Transverse colon (tissue), 3 donors: ENCODE results near the gene SERPINA3.

Experiments used
- CTCF ChIP-seq, 5 experiments: fragments of 200-600 bp in 3 of 5; fragments of 450-650 bp in 2 of 5; sonication (generic) in 3 of 5; IDR thresholded peaks; 1 replicate in 2 of 5; 2 replicates in 3 of 5; pipeline ENCODE4 v1.5.1; 2016 to 2017; ENCODE audit warnings: antibody characterized with exemption in 5 of 5, inconsistent platforms in 3 of 5, mild to moderate bottlenecking in 2 of 5, moderate library complexity in 1 of 5
- POLR2A ChIP-seq: fragments of 450-650 bp; IDR thresholded peaks from one replicate; pipeline ENCODE4 v1.6.1; 2016; ENCODE audit warnings: antibody characterized with exemption, mild to moderate bottlenecking, moderate library complexity

- no peak for TF ChIP-seq CTCF (IDR thresholded peaks at IDR 0.05)
- no peak for TF ChIP-seq POLR2A
Observed at GRCh38 chr14:94633121-94633520, 20.9 kb downstream of the SERPINA3 start.
